Erythroblast (primary cell): ENCODE results near the gene COX8A.

ENCODE experiments used
- GATA1 ChIP-seq: IDR thresholded peaks from 2 replicates; pipeline ENCODE4 v1.6.1; 2011; ENCODE audit warnings: low read depth, mild to moderate bottlenecking, control low read depth, low read length, moderate library complexity
- POLR2A ChIP-seq: IDR thresholded peaks from 2 replicates; pipeline ENCODE4 v1.6.1; 2011; ENCODE audit warnings: mild to moderate bottlenecking, low read length

GRCh38 chr11:64003807-64004589, 29.6 kb downstream of the COX8A start:
- TF ChIP-seq POLR2A (no peak), GATA1 (no peak)
